ENCODE measurements around the gene TBX19. TPM values are rescaled to one million over a fixed set of nuclear protein-coding genes. Genes with fewer than 3 reads are reported as not detected.

TBX19 gene
- 1 to 10 TPM; 2.7 to 3.1 TPM for total RNA-seq

DNA sequence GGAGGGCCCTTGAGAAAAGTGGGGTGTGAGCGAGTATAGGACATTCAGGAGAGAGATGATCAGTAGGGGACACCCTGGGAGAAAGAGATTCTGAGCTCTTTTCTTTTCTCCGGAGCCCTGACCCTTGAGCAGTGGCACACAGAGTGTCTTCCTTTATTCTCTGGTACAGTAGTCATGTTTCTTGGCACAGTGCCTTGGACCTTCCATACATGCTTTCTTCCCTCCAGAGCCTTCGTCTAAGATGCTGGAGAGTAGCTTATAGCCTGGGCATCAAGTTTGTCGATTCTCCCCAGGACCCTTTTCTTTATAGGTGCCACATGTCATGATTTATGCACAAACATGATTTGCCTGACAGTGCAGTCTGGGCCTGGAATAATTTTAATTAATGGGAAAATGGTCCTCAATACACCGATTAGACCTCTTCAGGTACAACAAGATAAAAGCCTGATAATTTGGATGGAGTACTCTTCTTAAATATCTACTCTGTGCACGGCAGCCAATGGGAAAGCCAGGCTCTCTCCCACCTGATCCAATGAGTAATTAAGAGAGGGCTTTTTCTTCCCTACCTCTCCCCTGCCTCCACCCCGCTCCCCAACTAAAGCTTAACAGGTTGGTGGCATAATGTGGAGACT, at the start of gene TBX19:
TBX19 (plus strand) TSS at position 582 of the 632 bp plus-strand sequence. CDS start 214 bp downstream, outside the sequence.
- Mint-ChIP-seq H3K36me3 (ENCODE audit: low read depth) (peaks cover 7% of the 10 kb centered on the region), H3K9me3 (peaks cover 4% of the 10 kb centered on the region), H3K4me1 (peaks cover 8% of the 10 kb centered on the region), H3K4me3 (no peak within 1 kb of the TSS), H3K27ac (no peak within 1 kb of the TSS), H3K27me3 (no peaks in the 10 kb centered on the region)
- POLR2A ChIA-PET, result no interaction called here
- DNase-seq, result no peak
- CTCF ChIA-PET, result interaction anchor here (0.6 to 1.6 kb wide), 5 partner anchors 19 to 112 kb away, joined by 3 to 4 read pairs (median 3); no protein-coding TSS in a partner anchor

DNA sequence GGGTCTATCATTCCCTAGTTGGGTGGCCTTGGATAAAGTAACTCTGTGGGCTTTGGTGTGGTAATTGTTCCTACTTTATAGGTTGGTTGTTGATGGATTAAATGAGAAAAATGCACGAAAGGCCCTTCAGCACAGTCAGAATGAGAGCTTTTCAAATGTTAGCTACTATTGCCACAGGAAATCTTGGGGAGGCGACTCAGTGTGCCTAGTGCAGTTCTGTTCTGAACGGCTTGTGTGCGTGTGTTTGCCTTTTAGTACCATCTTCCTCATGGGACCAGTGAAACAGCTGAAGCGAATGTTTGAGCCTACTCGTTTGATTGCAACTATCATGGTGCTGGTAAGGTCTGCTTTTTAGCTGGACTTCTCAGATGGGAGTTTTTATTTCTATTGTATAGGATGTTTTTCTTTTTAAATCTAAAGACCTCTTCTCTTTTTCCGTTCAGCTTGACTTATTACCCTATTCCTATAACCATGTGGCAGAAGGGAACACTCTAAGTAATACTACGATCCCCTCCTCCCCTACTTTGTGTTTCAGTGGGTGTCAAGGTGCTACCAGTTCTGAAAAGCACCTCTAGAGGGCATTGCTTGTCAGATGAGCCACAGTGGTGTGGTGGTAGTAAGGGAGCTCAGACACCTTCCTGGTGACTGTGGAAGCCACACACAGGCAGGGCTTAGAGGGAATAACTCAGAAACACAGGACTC, 45.7 kb upstream of the TBX19 start:
- H3K9me3 Mint-ChIP-seq, result no peaks in the 10 kb centered on the region
- CTCF ChIA-PET, result interaction anchor here (0.6 to 2.9 kb wide), 24 partner anchors 9 to 276 kb away, joined by 3 to 35 read pairs (median 4); partner anchors contain the start of genes SFT2D2 and TBX19
- no peak overlapping the region for H3K4me3 Mint-ChIP-seq
- H3K4me1 Mint-ChIP-seq, result peaks cover 56% of the 10 kb centered on the region
- H3K27ac Mint-ChIP-seq, result peak overlapping the region; percentile 10
- no peaks in the 10 kb centered on the region for H3K27me3 Mint-ChIP-seq
- peaks cover 79% of the 10 kb centered on the region for H3K36me3 Mint-ChIP-seq (ENCODE audit: low read depth)
- peak; percentile 60 for DNase-seq
- POLR2A ChIA-PET, result interaction anchor here (0.7 to 1.8 kb wide), 2 partner anchors 9 to 87 kb away, joined by 3 to 23 read pairs; partner anchors contain the start of gene SFT2D2

DNA sequence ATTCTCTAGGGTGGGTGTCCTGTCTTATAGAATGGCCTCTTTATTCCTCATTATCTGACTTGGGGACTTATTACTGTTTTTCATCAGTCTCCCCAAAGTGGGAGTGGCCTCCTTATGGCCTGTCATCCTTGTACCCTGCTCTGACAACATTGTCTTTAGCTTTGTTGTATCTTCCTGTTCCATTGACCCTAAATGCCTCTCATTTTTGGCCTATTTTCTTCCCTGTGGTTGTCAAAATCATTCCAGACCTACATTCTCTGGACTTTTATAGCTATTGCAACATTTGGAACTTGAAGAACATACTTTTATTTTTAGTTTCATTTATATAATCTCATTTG, 45.2 kb upstream of the TBX19 start:
- Mint-ChIP-seq H3K27me3 (no peaks in the 10 kb centered on the region), H3K9me3 (no peaks in the 10 kb centered on the region), H3K4me3 (no peak overlapping the region), H3K4me1 (peaks cover 55% of the 10 kb centered on the region), H3K27ac (no peak overlapping the region), H3K36me3 (ENCODE audit: low read depth) (peaks cover 82% of the 10 kb centered on the region)
- no peak for DNase-seq
- POLR2A ChIA-PET, result interaction anchor here (0.7 to 1.8 kb wide), 2 partner anchors 9 to 86 kb away, joined by 3 to 23 read pairs; partner anchors contain the start of gene SFT2D2
- CTCF ChIA-PET, result interaction anchor here (0.8 to 2.9 kb wide), 22 partner anchors 9 to 144 kb away, joined by 3 to 35 read pairs (median 4); partner anchors contain the start of genes SFT2D2 and TBX19

DNA sequence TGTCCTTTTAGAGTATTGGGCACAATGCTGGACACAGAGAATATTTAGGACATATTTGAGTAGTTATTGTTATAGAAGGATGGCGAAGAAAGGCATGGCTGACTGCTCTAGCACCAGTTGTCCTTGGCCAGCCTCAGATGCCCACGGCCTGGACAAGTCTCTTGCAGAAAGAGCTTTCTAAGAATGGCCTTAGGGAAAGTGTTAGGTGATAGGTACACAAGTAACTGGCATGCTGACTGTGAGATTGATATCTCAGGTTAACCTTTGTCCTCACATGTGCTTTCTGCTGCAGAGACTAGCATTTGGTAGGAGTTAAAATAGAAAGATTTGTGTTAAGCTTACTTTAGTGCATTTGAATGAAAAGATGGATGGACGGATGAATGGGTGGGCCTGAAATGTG, 44.7 kb upstream of the TBX19 start:
- POLR2A ChIA-PET, result interaction anchor here (0.7 to 1.8 kb wide), 2 partner anchors 10 to 86 kb away, joined by 3 to 23 read pairs; partner anchors contain the start of gene SFT2D2
- no peaks in the 10 kb centered on the region for H3K27me3 Mint-ChIP-seq
- H3K36me3 Mint-ChIP-seq (ENCODE audit: low read depth), result peaks cover 81% of the 10 kb centered on the region
- no peak for DNase-seq
- no peak overlapping the region for H3K4me3 Mint-ChIP-seq
- H3K27ac Mint-ChIP-seq, result no peak overlapping the region
- peaks cover 52% of the 10 kb centered on the region for H3K4me1 Mint-ChIP-seq
- CTCF ChIA-PET, result interaction anchor here (0.6 to 2.9 kb wide), 22 partner anchors 9 to 1319 kb away, joined by 3 to 35 read pairs (median 4); partner anchors contain the start of genes SFT2D2 and TBX19
- no peaks in the 10 kb centered on the region for H3K9me3 Mint-ChIP-seq

DNA sequence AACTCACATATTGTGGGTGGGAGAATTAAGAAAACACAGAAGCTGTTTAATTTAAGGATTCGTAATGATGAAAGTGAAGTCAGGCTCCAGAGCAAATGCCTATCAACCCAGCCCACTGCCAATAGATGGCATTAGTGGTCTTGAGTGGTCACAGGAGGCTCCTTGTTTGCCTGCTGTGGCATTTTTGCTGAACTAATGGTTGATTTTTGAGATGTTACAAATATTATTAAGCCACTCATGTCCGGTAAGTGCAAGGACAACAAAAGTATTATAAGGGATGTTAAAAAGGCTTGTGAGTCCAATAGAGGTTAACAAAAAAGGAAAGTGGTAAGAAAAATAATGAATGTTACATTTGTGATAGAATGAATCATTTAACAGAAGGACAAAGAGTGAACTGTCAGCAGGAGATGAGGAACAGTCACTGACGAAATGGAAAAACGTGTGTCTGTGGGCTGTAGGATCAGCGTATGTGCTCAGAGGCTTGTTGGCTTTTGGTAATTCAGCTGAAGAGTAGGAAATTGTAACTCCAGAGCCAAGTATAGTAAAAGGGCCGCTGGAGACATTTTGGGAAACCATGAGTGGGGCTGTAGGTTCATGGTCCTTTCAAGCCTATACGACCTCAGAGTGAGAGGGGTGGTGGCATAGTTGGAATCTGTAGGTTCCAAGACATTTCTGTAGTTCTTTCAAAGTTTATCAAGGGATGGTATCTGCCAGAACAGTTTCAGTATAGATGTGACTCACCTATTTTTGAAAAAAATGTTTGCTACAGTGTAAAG, 43.7 kb upstream of the TBX19 start:
- ChIA-PET POLR2A (no interaction called here), CTCF (interaction anchor here (0.6 to 1.4 kb wide), 3 partner anchors 57 to 1332 kb away, joined by 3 to 4 read pairs (median 4); no protein-coding TSS in a partner anchor)
- Mint-ChIP-seq H3K27ac (peak overlapping the region; percentile 72), H3K27me3 (no peaks in the 10 kb centered on the region), H3K4me1 (peaks cover 50% of the 10 kb centered on the region), H3K4me3 (no peak overlapping the region), H3K9me3 (no peaks in the 10 kb centered on the region), H3K36me3 (ENCODE audit: low read depth) (peaks cover 79% of the 10 kb centered on the region)
- DNase-seq, result peak; percentile 11

DNA sequence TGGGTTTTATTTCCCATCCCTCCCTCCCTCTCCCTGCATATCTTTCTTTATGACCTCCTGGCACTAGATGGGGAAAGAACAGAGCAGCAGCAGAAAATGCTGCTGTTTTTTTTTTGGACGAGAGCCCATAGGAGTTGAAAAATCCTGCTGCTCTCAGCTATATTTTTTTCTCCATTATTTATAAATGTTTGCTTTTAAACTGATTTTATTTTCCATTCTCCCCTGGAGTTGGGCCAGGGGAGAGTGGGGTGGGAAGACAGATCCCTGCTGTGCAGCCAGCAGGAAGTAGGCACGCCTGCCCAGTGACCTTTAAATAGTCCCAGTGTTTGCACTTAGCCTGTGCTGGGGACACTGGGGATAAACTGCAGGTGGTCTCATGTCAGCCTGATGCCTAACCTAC, 37.5 kb upstream of the TBX19 start:
- POLR2A ChIA-PET, result no interaction called here
- CTCF ChIA-PET, result interaction anchor here (1.7 to 3.3 kb wide), 2 partner anchors 8 to 13 kb away, joined by 3 to 13 read pairs; no protein-coding TSS in a partner anchor
- no peak overlapping the region for H3K4me3 Mint-ChIP-seq
- H3K27ac Mint-ChIP-seq, result peak overlapping the region; percentile 16
- H3K9me3 Mint-ChIP-seq, result no peaks in the 10 kb centered on the region
- peaks cover 36% of the 10 kb centered on the region for H3K4me1 Mint-ChIP-seq
- no peak for DNase-seq
- H3K27me3 Mint-ChIP-seq, result no peaks in the 10 kb centered on the region
- peaks cover 81% of the 10 kb centered on the region for H3K36me3 Mint-ChIP-seq (ENCODE audit: low read depth)

DNA sequence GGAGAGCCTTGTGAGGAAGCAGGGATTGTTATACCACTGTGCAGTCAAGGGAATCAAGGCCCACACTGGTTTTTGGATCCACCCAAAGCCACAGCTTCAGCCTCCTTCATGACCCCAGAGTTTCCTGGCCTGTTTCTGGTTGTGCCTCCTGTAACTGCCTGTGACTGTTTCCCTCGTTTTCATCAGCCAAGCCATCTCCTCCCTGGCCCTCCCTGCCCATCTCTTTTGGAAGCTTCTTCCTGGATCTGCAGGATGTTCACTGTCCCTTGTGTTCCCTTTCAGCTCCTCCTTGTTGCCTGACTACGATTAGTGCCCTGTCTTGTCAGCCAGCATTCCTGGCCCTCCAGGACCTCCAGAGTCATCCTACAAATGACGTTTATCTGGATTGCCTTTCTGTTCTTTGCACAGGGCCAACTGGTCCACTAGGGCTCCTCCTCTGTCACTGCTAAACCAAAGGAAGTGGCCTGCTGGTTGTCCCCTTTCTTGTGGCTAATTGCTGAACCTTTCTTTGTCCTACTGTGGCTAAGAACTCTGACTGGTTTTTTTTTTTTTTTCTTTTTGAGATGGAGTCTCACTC, 37.0 kb upstream of the TBX19 start:
- H3K4me1 Mint-ChIP-seq, result peaks cover 36% of the 10 kb centered on the region
- H3K36me3 Mint-ChIP-seq (ENCODE audit: low read depth), result peaks cover 84% of the 10 kb centered on the region
- CTCF ChIA-PET, result interaction anchor here (0.7 to 3.3 kb wide), 3 partner anchors 9 to 333 kb away, joined by 3 to 13 read pairs (median 3); no protein-coding TSS in a partner anchor
- POLR2A ChIA-PET, result no interaction called here
- H3K27me3 Mint-ChIP-seq, result no peaks in the 10 kb centered on the region
- H3K9me3 Mint-ChIP-seq, result no peaks in the 10 kb centered on the region
- H3K4me3 Mint-ChIP-seq, result no peak overlapping the region
- peak overlapping the region; percentile 34 for H3K27ac Mint-ChIP-seq
- DNase-seq, result peak; percentile 16

DNA sequence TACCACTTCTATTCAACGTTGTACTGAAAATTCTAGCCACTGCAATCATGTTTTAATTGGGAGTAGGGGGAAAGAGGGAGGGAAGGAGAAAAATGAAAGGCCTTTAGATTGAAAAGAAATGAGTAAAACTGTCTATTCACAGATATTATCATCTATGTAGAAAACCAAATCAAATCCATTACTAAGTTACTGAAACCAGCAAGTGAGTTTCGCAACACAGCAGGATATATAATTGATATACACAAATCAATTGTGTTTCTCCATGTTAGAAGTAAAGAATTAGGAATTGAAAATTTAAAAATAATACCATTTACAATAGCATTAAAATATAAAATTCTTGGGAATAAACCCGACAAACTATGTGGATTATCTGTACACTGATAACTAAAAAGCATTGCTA, 35.6 kb upstream of the TBX19 start:
- CTCF ChIA-PET, result interaction anchor here (1.1 to 3.3 kb wide), 2 partner anchors 10 to 98 kb away, joined by 3 to 13 read pairs; no protein-coding TSS in a partner anchor
- H3K36me3 Mint-ChIP-seq (ENCODE audit: low read depth), result peaks cover 84% of the 10 kb centered on the region
- H3K27me3 Mint-ChIP-seq, result no peaks in the 10 kb centered on the region
- no peak overlapping the region for H3K27ac Mint-ChIP-seq
- no peak overlapping the region for H3K4me3 Mint-ChIP-seq
- H3K9me3 Mint-ChIP-seq, result no peaks in the 10 kb centered on the region
- no peak for DNase-seq
- POLR2A ChIA-PET, result no interaction called here
- H3K4me1 Mint-ChIP-seq, result peaks cover 38% of the 10 kb centered on the region

DNA sequence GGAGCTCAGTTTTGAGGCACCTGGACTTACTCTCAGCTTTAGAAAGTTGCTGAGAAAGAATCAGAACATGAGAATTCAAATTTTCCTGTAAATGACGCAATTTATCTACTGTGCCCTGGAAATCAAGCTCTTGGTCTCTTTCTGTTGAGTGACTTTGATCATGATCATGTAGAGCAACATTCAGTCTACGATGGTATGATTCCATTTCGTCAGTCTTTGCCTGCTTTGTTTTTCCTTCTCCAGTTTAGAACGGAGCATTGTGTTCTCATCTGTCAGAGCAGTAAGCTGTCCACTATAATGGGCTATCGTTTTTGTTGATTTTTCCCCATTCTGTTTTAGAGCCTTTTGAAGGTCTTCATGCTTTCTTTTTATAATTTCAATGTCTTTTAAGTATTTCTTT, 34.2 kb upstream of the TBX19 start:
- Mint-ChIP-seq H3K4me1 (peaks cover 38% of the 10 kb centered on the region), H3K9me3 (no peaks in the 10 kb centered on the region), H3K27ac (no peak overlapping the region), H3K27me3 (no peaks in the 10 kb centered on the region), H3K36me3 (ENCODE audit: low read depth) (peaks cover 86% of the 10 kb centered on the region), H3K4me3 (no peak overlapping the region)
- CTCF ChIA-PET, result interaction anchor here (1.3 kb wide), 1 partner anchor 28 kb away, joined by 3 read pairs; no protein-coding TSS in a partner anchor
- POLR2A ChIA-PET, result no interaction called here
- no peak for DNase-seq

DNA sequence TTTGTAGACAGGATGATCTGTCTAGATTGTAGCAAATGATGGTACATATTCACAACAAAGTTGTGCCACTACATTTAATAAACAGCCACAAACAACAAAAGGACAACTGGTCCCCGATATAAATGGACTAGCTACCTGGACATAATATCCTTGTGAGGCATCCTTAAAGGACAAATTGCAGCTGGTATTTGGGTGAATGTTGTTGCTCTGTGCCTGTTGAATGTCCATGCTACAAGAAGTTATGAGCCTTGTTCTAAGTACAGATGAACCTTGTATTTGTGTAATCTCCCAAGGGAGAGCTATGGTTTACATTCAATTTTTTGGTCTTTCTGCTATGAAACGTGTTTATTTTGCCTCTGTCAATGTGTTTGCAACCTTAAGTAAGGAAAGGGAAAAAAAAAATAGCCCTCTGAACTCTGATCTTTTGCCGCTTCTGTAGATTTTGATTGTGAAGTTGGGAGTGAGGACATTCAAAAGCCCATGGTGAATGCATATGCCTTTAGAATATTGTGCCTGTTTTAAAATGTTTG, 28.4 kb upstream of the TBX19 start:
- peaks cover 80% of the 10 kb centered on the region for H3K36me3 Mint-ChIP-seq (ENCODE audit: low read depth)

DNA sequence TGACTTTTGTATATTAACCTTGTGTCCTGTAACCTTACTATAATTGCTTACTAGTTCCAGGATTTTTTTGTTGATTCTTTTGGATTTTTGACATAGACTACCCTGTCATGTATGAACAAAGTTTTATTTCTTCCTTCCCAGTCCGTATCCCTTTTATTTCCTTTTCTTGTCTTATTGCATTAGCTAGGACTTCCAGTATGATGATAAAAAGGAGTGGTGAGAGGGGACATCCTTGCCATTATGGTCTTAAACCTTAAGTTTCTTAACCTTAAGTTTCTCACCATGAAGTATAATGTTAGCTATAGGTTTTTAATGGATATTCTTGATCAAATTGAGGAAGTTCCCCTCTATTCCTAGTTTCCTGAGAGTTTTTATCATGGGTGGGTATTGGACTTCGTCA, 24.5 kb upstream of the TBX19 start:
- H3K27me3 Mint-ChIP-seq, result no peaks in the 10 kb centered on the region
- no peak for DNase-seq
- POLR2A ChIA-PET, result no interaction called here
- peaks cover 53% of the 10 kb centered on the region for H3K36me3 Mint-ChIP-seq (ENCODE audit: low read depth)
- H3K9me3 Mint-ChIP-seq, result peaks cover 17% of the 10 kb centered on the region
- no peak overlapping the region for H3K27ac Mint-ChIP-seq
- no peak overlapping the region for H3K4me3 Mint-ChIP-seq
- peaks cover 9% of the 10 kb centered on the region for H3K4me1 Mint-ChIP-seq
- CTCF ChIA-PET, result interaction anchor here (1.1 to 1.6 kb wide), 2 partner anchors 24 to 29 kb away, joined by 3 read pairs; partner anchors contain the start of gene TBX19

More for the DNA sequence above, 28.4 kb upstream of the TBX19 start:
- no peak overlapping the region for H3K27ac Mint-ChIP-seq
- no peak overlapping the region for H3K4me3 Mint-ChIP-seq
- peaks cover 15% of the 10 kb centered on the region for H3K9me3 Mint-ChIP-seq
- CTCF ChIA-PET, result interaction anchor here (0.7 to 2.5 kb wide), 4 partner anchors 8 to 91 kb away, joined by 4 to 8 read pairs (median 5); no protein-coding TSS in a partner anchor
- H3K4me1 Mint-ChIP-seq, result peaks cover 14% of the 10 kb centered on the region
- DNase-seq, result no peak
- H3K27me3 Mint-ChIP-seq, result no peaks in the 10 kb centered on the region
- POLR2A ChIA-PET, result no interaction called here

DNA sequence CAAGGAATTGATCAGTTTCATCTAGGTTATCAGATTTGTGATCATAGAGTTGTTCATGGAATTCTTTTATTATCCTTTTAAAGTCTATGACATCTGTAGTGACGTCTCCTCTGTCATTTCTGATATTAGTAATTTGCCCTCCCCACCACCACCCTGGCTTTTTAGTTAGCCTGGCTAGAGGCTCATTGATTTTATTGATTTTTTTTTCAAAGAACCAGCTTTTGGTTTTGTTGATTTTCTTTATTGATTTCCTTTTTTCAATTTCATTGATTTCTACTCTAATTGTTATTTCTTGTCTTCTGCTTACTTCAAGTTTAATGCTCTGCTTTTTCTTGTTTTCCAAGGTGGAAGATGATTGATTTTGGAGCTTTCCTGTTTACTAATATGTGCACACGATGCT, 23.3 kb upstream of the TBX19 start:
- Mint-ChIP-seq H3K9me3 (peaks cover 17% of the 10 kb centered on the region), H3K36me3 (ENCODE audit: low read depth) (peaks cover 52% of the 10 kb centered on the region), H3K27ac (no peak overlapping the region), H3K4me3 (no peak overlapping the region), H3K27me3 (no peaks in the 10 kb centered on the region), H3K4me1 (peaks cover 12% of the 10 kb centered on the region)
- POLR2A ChIA-PET, result no interaction called here
- CTCF ChIA-PET, result interaction anchor here (0.6 to 0.8 kb wide), 2 partner anchors 16 to 37 kb away, joined by 3 read pairs; no protein-coding TSS in a partner anchor
- no peak for DNase-seq

All from activated CD4-positive, alpha-beta T cell treated with anti-CD3 and anti-CD28 coated beads, Interleukin-2, amount 10 ng/mL, durations not matched to agents 7 days and 5 days (primary cell).